ENCODE data around the gene TBPL1. TPM values are rescaled to one million over a fixed set of nuclear protein-coding genes. Genes with fewer than 3 reads are reported as not detected.

TBPL1 gene
- total RNA-seq, 1 donor from 2014 or later: 27.7 TPM

- no peaks in the 10 kb centered on the region for H3K36me3 ChIP-seq (ENCODE audit: control insufficient read depth, insufficient read depth, low read length)
- H3K4me3 ChIP-seq (ENCODE audit: low read depth, low read length): no peak overlapping the region
- TF ChIP-seq CTCF (IDR thresholded peaks at IDR 0.05; ENCODE audit: insufficient read depth, low read length, poor library complexity, severe bottlenecking): no peak
- no peaks in the 10 kb centered on the region for H3K27me3 ChIP-seq (ENCODE audit: control insufficient read depth, insufficient read depth, low read length)
- no peak for DNase-seq (ENCODE audit: low read depth)
These were observed 15.1 kb upstream of the TBPL1 start for GRCh38 chr6:133937909-133938308.

GRCh38 chr6:133938533-133938932 is 14.5 kb upstream of the TBPL1 start:
- DNase-seq (ENCODE audit: low read depth): no peak
- H3K36me3 ChIP-seq (ENCODE audit: control insufficient read depth, insufficient read depth, low read length): no peaks in the 10 kb centered on the region
- TF ChIP-seq CTCF (IDR thresholded peaks at IDR 0.05; ENCODE audit: insufficient read depth, low read length, poor library complexity, severe bottlenecking): no peak
- H3K4me3 ChIP-seq (ENCODE audit: low read depth, low read length): no peak overlapping the region
- no peaks in the 10 kb centered on the region for H3K27me3 ChIP-seq (ENCODE audit: control insufficient read depth, insufficient read depth, low read length)

GRCh38 chr6:133939778-133940667 is 13.0 kb upstream of the TBPL1 start:
- no peak for DNase-seq (ENCODE audit: low read depth)
- Histone ChIP-seq H3K4me3 (ENCODE audit: low read depth, low read length) (no peak overlapping the region), H3K36me3 (ENCODE audit: control insufficient read depth, insufficient read depth, low read length) (no peaks in the 10 kb centered on the region), H3K27me3 (ENCODE audit: control insufficient read depth, insufficient read depth, low read length) (no peaks in the 10 kb centered on the region)
- TF ChIP-seq CTCF (IDR thresholded peaks at IDR 0.05; ENCODE audit: insufficient read depth, low read length, poor library complexity, severe bottlenecking): no peak

- no peak for DNase-seq (ENCODE audit: low read depth)
- no peaks in the 10 kb centered on the region for H3K36me3 ChIP-seq (ENCODE audit: control insufficient read depth, insufficient read depth, low read length)
- no peak overlapping the region for H3K4me3 ChIP-seq (ENCODE audit: low read depth, low read length)
- no peak for TF ChIP-seq CTCF (IDR thresholded peaks at IDR 0.05; ENCODE audit: insufficient read depth, low read length, poor library complexity, severe bottlenecking)
- H3K27me3 ChIP-seq (ENCODE audit: control insufficient read depth, insufficient read depth, low read length): no peaks in the 10 kb centered on the region
These were observed 7.9 kb upstream of the TBPL1 start for GRCh38 chr6:133945158-133945557.

- DNase-seq (ENCODE audit: low read depth): no peak
- Histone ChIP-seq H3K27me3 (ENCODE audit: control insufficient read depth, insufficient read depth, low read length) (no peaks in the 10 kb centered on the region), H3K36me3 (ENCODE audit: control insufficient read depth, insufficient read depth, low read length) (no peaks in the 10 kb centered on the region), H3K4me3 (ENCODE audit: low read depth, low read length) (no peak overlapping the region)
- no peak for TF ChIP-seq CTCF (IDR thresholded peaks at IDR 0.05; ENCODE audit: insufficient read depth, low read length, poor library complexity, severe bottlenecking)
These were observed 5.6 kb upstream of the TBPL1 start for GRCh38 chr6:133947302-133947900.

Data from kidney epithelial cell (primary cell).